CD14-positive monocyte (primary cell): Measurements from ENCODE around the gene PIGO. TPM values are rescaled to one million over a fixed set of nuclear protein-coding genes. Genes with fewer than 3 reads are reported as not detected.

ENCODE experiments used
- DNase-seq, 3 donors: peaks; one replicate each; pipeline ENCODE4 v3.0.0-alpha.2; 2011 to 2022
- H2AFZ ChIP-seq: 2 replicates; pipeline ENCODE4 v1.6.0; 2012; ENCODE audit warnings: mild to moderate bottlenecking, low read depth, low read length, inconsistent platforms; ENCODE audit not compliant: insufficient read depth, poor library complexity, severe bottlenecking
- H3K27ac ChIP-seq, 2 donors: 1 replicate in 1 of 2; 2 replicates in 1 of 2; pipeline ENCODE4 v1.5.1; 2012 to 2013; ENCODE audit warnings: low read length in 2 of 2, control low read depth in 1 of 2, inconsistent platforms in 1 of 2, low read depth in 1 of 2, mild to moderate bottlenecking in 1 of 2
- H3K27me3 ChIP-seq, 2 donors: one replicate each; pipeline versions ENCODE4 v1.6.0 to v1.6.1; 2011 to 2013; ENCODE audit warnings: low read length in 2 of 2; ENCODE audit not compliant: control insufficient read depth in 2 of 2, insufficient read depth in 2 of 2
- H3K36me3 ChIP-seq, 2 donors: replicated peaks in 1 of 2; 1 replicate in 1 of 2; 2 replicates in 1 of 2; pipeline versions ENCODE4 v1.5.1 to v1.6.1; 2012 to 2013; ENCODE audit warnings: low read length in 2 of 2, control low read depth in 1 of 2, inconsistent platforms in 1 of 2, mild to moderate bottlenecking in 1 of 2; ENCODE audit not compliant: insufficient read depth in 2 of 2, control insufficient read depth in 1 of 2
- H3K4me1 ChIP-seq, 2 donors: 1 replicate in 1 of 2; 2 replicates in 1 of 2; pipeline versions ENCODE4 v1.5.1 to v1.6.1; 2012 to 2013; ENCODE audit warnings: low read length in 2 of 2, control low read depth in 1 of 2, inconsistent platforms in 1 of 2, mild to moderate bottlenecking in 1 of 2, moderate library complexity in 1 of 2; ENCODE audit not compliant: insufficient read depth in 2 of 2, control insufficient read depth in 1 of 2
- H3K4me2 ChIP-seq: replicated peaks from 2 replicates; pipeline ENCODE3; 2012; ENCODE audit warnings: low read length, moderate library complexity, mild to moderate bottlenecking; ENCODE audit not compliant: poor library complexity, severe bottlenecking; ENCODE audit errors: extremely low read depth
- H3K4me3 ChIP-seq, 3 experiments: fragments of 200-600 bp in 1 of 3; sonication (generic) in 1 of 3; replicated peaks in 1 of 3; 1 replicate in 2 of 3; 2 replicates in 1 of 3; pipeline ENCODE4 v1.5.1; 2011 to 2013; ENCODE audit warnings: low read length in 3 of 3, mild to moderate bottlenecking in 3 of 3, control low read depth in 2 of 3, low read depth in 2 of 3, inconsistent platforms in 1 of 3, moderate library complexity in 1 of 3
- H3K79me2 ChIP-seq: 2 replicates; pipeline ENCODE4 v1.6.0; 2012; ENCODE audit warnings: mild to moderate bottlenecking, control low read depth, inconsistent platforms, low read length, moderate library complexity; ENCODE audit not compliant: insufficient read depth
- H3K9ac ChIP-seq: 2 replicates; pipeline ENCODE4 v1.6.0; 2017; ENCODE audit warnings: low read length, mild to moderate bottlenecking; ENCODE audit not compliant: insufficient read depth, poor library complexity, severe bottlenecking
- H3K9me3 ChIP-seq, 2 donors: replicated peaks in 1 of 2; 1 replicate in 1 of 2; 2 replicates in 1 of 2; pipeline versions ENCODE4 v1.5.1 to v1.6.1; 2012 to 2013; ENCODE audit warnings: low read length in 2 of 2, control low read depth in 1 of 2; ENCODE audit not compliant: control insufficient read depth in 1 of 2, insufficient read depth in 1 of 2
- H4K20me1 ChIP-seq: 2 replicates; pipeline ENCODE4 v1.6.0; 2012; ENCODE audit warnings: mild to moderate bottlenecking, low read length, control low read depth, moderate library complexity; ENCODE audit not compliant: insufficient read depth
- H3K27ac Mint-ChIP-seq, 7 donors: one replicate each; pipeline ENCODE4 v1.8.0; 2020; ENCODE audit warnings: mild to moderate bottlenecking in 7 of 7, mixed read lengths in 7 of 7, moderate library complexity in 6 of 7, inconsistent platforms in 2 of 7
- H3K27me3 Mint-ChIP-seq, 3 donors: one replicate each; pipeline ENCODE4 v1.8.0; 2021 to 2022; ENCODE audit warnings: low read depth in 3 of 3, mild to moderate bottlenecking in 3 of 3, mixed read lengths in 3 of 3, moderate library complexity in 3 of 3, inconsistent platforms in 1 of 3
- H3K36me3 Mint-ChIP-seq, 2 donors: one replicate each; pipeline ENCODE4 v1.8.0; 2020; ENCODE audit warnings: mixed read lengths in 2 of 2, inconsistent platforms in 1 of 2, mild to moderate bottlenecking in 1 of 2
- H3K4me1 Mint-ChIP-seq: one replicate; pipeline ENCODE4 v1.8.0; 2020; ENCODE audit warnings: mild to moderate bottlenecking, mixed read lengths
- H3K4me3 Mint-ChIP-seq, 2 donors: one replicate each; pipeline ENCODE4 v1.8.0; 2020; ENCODE audit warnings: mild to moderate bottlenecking in 2 of 2, mixed read lengths in 2 of 2, moderate library complexity in 1 of 2
- H3K9me3 Mint-ChIP-seq, 7 donors: one replicate each; pipeline ENCODE4 v1.8.0; 2020 to 2022; ENCODE audit warnings: mixed read lengths in 7 of 7, mild to moderate bottlenecking in 6 of 7, moderate library complexity in 6 of 7, inconsistent platforms in 2 of 7
- CTCF ChIP-seq: fragments of 200-600 bp; IDR thresholded peaks from one replicate; pipeline ENCODE4 v1.8.0; 2022; ENCODE audit warnings: antibody characterized with exemption, mild to moderate bottlenecking
- WGBS: methylation state at CpG from one replicate; pipeline ENCODE4 v1.1.5; 2013; ENCODE audit warnings: missing lambda C conversion rate; ENCODE audit not compliant: insufficient coverage; 5-methylcytosine and 5-hydroxymethylcytosine counted together
- intact Hi-C, 2 donors: fragments of 100-400 bp; cut with micrococcal nuclease; formaldehyde crosslinking; loops; one replicate each; pipeline versions ENCODE4 v1.15.0 to v1.15.1; 2023
- polyA plus RNA-seq, 3 donors: library from polyadenylated mRNA; depleted of rRNA in 1 of 3; unstranded in 2 of 3; stranded (reverse) in 1 of 3; fragments of 300-500 nt in 2 of 3; fragments of >200 nt in 1 of 3; fragmentation: Illumina TruSeq in 2 of 3; gene quantifications; 1 replicate in 2 of 3; 2 replicates in 1 of 3; pipeline ENCODE4 v1.2.3, GENCODE V29; 2012 to 2021

PIGO gene
- polyA plus RNA-seq, 3 donors = 15.7 to 19.1 (median 17.3) TPM

GRCh38 chr9:35076848-35077247 is 19.5 kb downstream of the PIGO start:
- 90% methylated on average over 4 of the region's 4 CpGs for WGBS
- Mint-ChIP-seq H3K4me3 (no peak overlapping the region), H3K36me3 (peaks cover 4 to 13% of the 10 kb centered on the region in 2 donors)

GRCh38 chr9:35075358-35075757 is 21.0 kb downstream of the PIGO start:
- no peak overlapping the region for H3K27ac Mint-ChIP-seq
- H3K4me1 ChIP-seq = peaks cover 28 to 47% of the 10 kb centered on the region in 2 donors
- H3K27me3 Mint-ChIP-seq = no peaks in the 10 kb centered on the region
- no peak overlapping the region for H3K9ac ChIP-seq
- TF ChIP-seq CTCF = no peak
- DNase-seq = no peak
- WGBS = 96% methylated on average over 3 of the region's 4 CpGs
- H3K36me3 ChIP-seq = peaks cover 2 to 9% of the 10 kb centered on the region in 2 donors
- no peaks in the 10 kb centered on the region for H3K27me3 ChIP-seq
- peak overlapping the region in 1 of 2 donors; percentile 32 for H3K27ac ChIP-seq
- H3K4me1 Mint-ChIP-seq = peaks cover 37% of the 10 kb centered on the region
- no peaks in the 10 kb centered on the region for H3K9me3 ChIP-seq
- peaks cover 16% of the 10 kb centered on the region for H4K20me1 ChIP-seq
- no peaks in the 10 kb centered on the region for H3K9me3 Mint-ChIP-seq
- no peak overlapping the region for H2AFZ ChIP-seq
- H3K4me2 ChIP-seq = no peak overlapping the region
- peaks cover 34% of the 10 kb centered on the region for H3K79me2 ChIP-seq
- no peak overlapping the region for H3K4me3 ChIP-seq
- H3K36me3 Mint-ChIP-seq = peaks cover 4 to 13% of the 10 kb centered on the region in 2 donors
- intact Hi-C loops = loop anchor here in 1 of 2 donors (10.0 kb wide), 1 partner anchor 91 kb away; the partner anchor contains the start of gene DNAJB5
- no peak overlapping the region for H3K4me3 Mint-ChIP-seq

More at GRCh38 chr9:35076848-35077247, 19.5 kb downstream of the PIGO start:
- H3K4me1 ChIP-seq = peaks cover 21 to 38% of the 10 kb centered on the region in 2 donors
- no peak overlapping the region for H2AFZ ChIP-seq
- intact Hi-C loops = loop anchor here in 1 of 2 donors (10.0 kb wide), 1 partner anchor 92 kb away; the partner anchor contains the start of gene DNAJB5
- no peak for TF ChIP-seq CTCF
- H3K4me3 ChIP-seq = no peak overlapping the region
- peaks cover under 1% of the 10 kb centered on the region for H4K20me1 ChIP-seq
- peaks cover 19% of the 10 kb centered on the region for H3K79me2 ChIP-seq
- DNase-seq = no peak
- H3K4me1 Mint-ChIP-seq = peaks cover 28% of the 10 kb centered on the region
- no peaks in the 10 kb centered on the region for H3K9me3 ChIP-seq
- H3K9me3 Mint-ChIP-seq = no peaks in the 10 kb centered on the region
- H3K27me3 ChIP-seq = no peaks in the 10 kb centered on the region
- no peak overlapping the region for H3K9ac ChIP-seq
- H3K27ac Mint-ChIP-seq = peak overlapping the region in 2 of 7 donors; percentile 37 to 61
- H3K36me3 ChIP-seq = peaks cover 2 to 9% of the 10 kb centered on the region in 2 donors
- no peak overlapping the region for H3K4me2 ChIP-seq
- H3K27ac ChIP-seq = no peak overlapping the region
- H3K27me3 Mint-ChIP-seq = peaks cover 0 to 1% (median 0%) of the 10 kb centered on the region in 3 donors
